ENCODE results near the gene ARHGEF12. TPM values are rescaled to one million over a fixed set of nuclear protein-coding genes. Genes with fewer than 3 reads are reported as not detected.

Gene ARHGEF12
- total RNA-seq, 1 donor: 134 TPM

DNA sequence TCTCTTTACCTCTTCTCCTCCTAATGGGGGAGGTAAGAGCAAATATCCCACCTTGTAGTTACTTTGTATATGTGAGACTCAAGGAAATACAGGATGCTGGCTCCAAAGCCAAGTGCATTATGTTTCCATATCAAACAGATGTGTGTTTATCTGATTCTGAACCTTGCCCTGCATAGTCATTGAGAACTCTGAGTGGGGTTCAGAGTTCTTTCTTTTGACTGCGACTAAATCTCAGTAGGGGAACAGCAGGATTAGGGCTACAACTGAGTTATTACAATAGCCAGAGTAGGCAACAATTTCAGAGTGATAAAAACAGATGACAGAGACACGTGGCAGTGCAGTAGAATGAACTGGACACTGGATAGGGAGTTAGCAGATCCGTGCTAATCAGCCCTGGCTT, 45.3 kb upstream of the ARHGEF12 start:
- H3K4me3 ChIP-seq (ENCODE audit: insufficient read depth, low read length): no peak overlapping the region
- no peaks in the 10 kb centered on the region for H3K9me3 ChIP-seq (ENCODE audit: low read depth, low read length)
- no peaks in the 10 kb centered on the region for H3K4me1 ChIP-seq (ENCODE audit: insufficient read depth, low read length)
- no peak overlapping the region for H3K27ac ChIP-seq (ENCODE audit: low read depth, low read length)
- H3K4me2 ChIP-seq (ENCODE audit: insufficient read depth, low read length): no peak overlapping the region
- DNase-seq (ENCODE audit: insufficient read length, low spot score, missing footprints): no peak
- no peaks in the 10 kb centered on the region for H4K20me1 ChIP-seq (ENCODE audit: insufficient read depth, low read length)
- H2AFZ ChIP-seq (ENCODE audit: low read length): no peak overlapping the region
- H3K79me2 ChIP-seq (ENCODE audit: insufficient read depth, low read length): no peaks in the 10 kb centered on the region
- H3K36me3 ChIP-seq (ENCODE audit: insufficient read depth, low read length): no peaks in the 10 kb centered on the region
- peaks cover 65% of the 10 kb centered on the region for H3K27me3 ChIP-seq (ENCODE audit: insufficient read depth, low read length)
- TF ChIP-seq, protein P1, sequence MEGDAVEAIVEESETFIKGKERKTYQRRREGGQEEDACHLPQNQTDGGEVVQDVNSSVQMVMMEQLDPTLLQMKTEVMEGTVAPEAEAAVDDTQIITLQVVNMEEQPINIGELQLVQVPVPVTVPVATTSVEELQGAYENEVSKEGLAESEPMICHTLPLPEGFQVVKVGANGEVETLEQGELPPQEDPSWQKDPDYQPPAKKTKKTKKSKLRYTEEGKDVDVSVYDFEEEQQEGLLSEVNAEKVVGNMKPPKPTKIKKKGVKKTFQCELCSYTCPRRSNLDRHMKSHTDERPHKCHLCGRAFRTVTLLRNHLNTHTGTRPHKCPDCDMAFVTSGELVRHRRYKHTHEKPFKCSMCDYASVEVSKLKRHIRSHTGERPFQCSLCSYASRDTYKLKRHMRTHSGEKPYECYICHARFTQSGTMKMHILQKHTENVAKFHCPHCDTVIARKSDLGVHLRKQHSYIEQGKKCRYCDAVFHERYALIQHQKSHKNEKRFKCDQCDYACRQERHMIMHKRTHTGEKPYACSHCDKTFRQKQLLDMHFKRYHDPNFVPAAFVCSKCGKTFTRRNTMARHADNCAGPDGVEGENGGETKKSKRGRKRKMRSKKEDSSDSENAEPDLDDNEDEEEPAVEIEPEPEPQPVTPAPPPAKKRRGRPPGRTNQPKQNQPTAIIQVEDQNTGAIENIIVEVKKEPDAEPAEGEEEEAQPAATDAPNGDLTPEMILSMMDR (IDR thresholded peaks at IDR 0.05; ENCODE audit: extremely low read depth, low read depth, low read length): no peak

DNA sequence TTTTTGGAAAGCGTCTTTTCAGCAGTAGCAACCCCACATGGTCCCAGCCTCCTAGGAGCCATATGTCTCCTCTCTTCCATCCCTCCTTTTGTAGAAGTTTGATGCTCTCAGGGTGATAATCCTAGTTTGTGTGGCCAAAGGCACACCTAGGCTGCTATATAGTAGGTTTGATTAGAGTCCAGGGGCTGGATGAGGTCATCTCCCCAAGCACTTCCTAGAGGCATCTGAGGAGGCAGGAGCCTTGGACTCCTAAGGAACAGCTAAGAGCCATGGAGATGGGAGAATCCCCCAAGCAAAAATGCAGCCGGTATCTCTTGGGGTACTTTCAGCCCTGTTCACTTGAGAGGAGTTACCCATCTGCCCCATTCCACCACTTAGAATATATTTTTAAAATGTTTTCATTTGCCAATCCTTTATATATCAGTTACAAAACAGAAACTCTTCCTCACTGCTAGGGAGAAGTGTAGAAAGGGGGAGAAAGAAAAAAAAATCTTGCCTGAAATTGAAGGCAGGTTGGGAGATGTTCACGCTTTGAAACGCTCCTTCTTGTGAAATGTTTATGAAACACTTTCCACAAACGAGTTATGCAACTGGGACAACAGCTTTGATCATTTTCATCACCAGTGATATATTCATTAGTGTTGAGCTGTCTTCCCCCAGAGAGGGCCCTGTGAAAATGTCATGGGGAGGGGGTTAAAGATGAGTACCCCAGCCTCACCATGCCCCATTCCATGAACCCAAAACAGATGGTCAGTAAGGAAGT, 43.0 kb upstream of the ARHGEF12 start:
- Histone ChIP-seq H3K27ac (ENCODE audit: low read depth, low read length) (no peak overlapping the region), H3K27me3 (ENCODE audit: insufficient read depth, low read length) (peaks cover 75% of the 10 kb centered on the region), H3K36me3 (ENCODE audit: insufficient read depth, low read length) (no peaks in the 10 kb centered on the region), H3K4me3 (ENCODE audit: insufficient read depth, low read length) (no peak overlapping the region), H4K20me1 (ENCODE audit: insufficient read depth, low read length) (no peaks in the 10 kb centered on the region), H3K4me1 (ENCODE audit: insufficient read depth, low read length) (no peaks in the 10 kb centered on the region), H3K9me3 (ENCODE audit: low read depth, low read length) (no peaks in the 10 kb centered on the region), H3K79me2 (ENCODE audit: insufficient read depth, low read length) (no peaks in the 10 kb centered on the region), H3K4me2 (ENCODE audit: insufficient read depth, low read length) (no peak overlapping the region), H2AFZ (ENCODE audit: low read length) (no peak overlapping the region)
- TF ChIP-seq, protein P1 (IDR thresholded peaks at IDR 0.05; ENCODE audit: extremely low read depth, low read depth, low read length): no peak
- DNase-seq (ENCODE audit: insufficient read length, low spot score, missing footprints): no peak

DNA sequence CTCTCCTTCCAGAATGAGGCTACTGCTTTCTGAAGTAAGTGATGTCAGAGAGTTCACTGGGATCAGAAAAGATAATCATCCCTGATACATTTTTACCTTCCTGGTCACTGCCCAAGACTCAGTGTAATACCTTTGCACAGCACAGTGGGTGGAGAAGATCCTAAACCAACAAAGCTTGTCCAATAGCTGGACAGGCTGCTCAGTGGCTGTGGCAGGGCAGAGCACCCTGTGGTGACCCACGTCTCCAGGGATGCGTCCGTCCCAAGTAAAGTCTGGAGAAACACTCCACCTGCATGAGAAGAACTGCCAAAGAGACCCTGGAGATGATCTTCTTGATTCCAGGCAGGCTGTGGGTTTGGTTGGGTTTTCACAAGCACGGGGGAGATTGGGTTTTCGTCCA, 42.1 kb upstream of the ARHGEF12 start:
- no peak overlapping the region for H3K4me2 ChIP-seq (ENCODE audit: insufficient read depth, low read length)
- H2AFZ ChIP-seq (ENCODE audit: low read length): no peak overlapping the region
- H4K20me1 ChIP-seq (ENCODE audit: insufficient read depth, low read length): no peaks in the 10 kb centered on the region
- H3K27me3 ChIP-seq (ENCODE audit: insufficient read depth, low read length): peaks cover 78% of the 10 kb centered on the region
- no peaks in the 10 kb centered on the region for H3K36me3 ChIP-seq (ENCODE audit: insufficient read depth, low read length)
- no peak for DNase-seq (ENCODE audit: insufficient read length, low spot score, missing footprints)
- no peaks in the 10 kb centered on the region for H3K4me1 ChIP-seq (ENCODE audit: insufficient read depth, low read length)
- no peaks in the 10 kb centered on the region for H3K9me3 ChIP-seq (ENCODE audit: low read depth, low read length)
- TF ChIP-seq, protein P1 (IDR thresholded peaks at IDR 0.05; ENCODE audit: extremely low read depth, low read depth, low read length): no peak
- no peak overlapping the region for H3K27ac ChIP-seq (ENCODE audit: low read depth, low read length)
- H3K79me2 ChIP-seq (ENCODE audit: insufficient read depth, low read length): no peaks in the 10 kb centered on the region
- H3K4me3 ChIP-seq (ENCODE audit: insufficient read depth, low read length): no peak overlapping the region

DNA sequence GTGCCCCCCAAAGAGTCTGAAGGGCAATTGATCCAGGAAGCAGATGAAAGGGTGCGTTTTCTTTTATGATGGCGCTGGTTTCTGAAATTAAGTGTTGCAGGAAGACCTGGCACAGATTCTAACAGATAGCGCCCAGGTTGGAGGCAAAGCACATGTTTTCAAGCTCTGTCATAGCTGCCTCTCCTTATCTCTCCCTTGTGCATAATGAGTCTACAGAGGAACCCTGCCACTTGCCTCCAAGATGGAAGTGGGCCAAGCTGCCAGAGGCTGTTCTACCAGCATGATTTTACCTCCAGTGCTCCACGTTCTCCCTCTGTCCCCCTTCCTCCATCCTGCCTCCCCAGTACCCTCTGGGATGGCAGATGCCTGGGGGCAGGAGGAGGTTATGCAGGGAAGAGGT, 41.1 kb upstream of the ARHGEF12 start:
- no peak overlapping the region for H2AFZ ChIP-seq (ENCODE audit: low read length)
- no peaks in the 10 kb centered on the region for H4K20me1 ChIP-seq (ENCODE audit: insufficient read depth, low read length)
- no peak for DNase-seq (ENCODE audit: insufficient read length, low spot score, missing footprints)
- H3K4me1 ChIP-seq (ENCODE audit: insufficient read depth, low read length): no peaks in the 10 kb centered on the region
- no peaks in the 10 kb centered on the region for H3K36me3 ChIP-seq (ENCODE audit: insufficient read depth, low read length)
- no peak overlapping the region for H3K4me3 ChIP-seq (ENCODE audit: insufficient read depth, low read length)
- no peak overlapping the region for H3K27ac ChIP-seq (ENCODE audit: low read depth, low read length)
- no peak overlapping the region for H3K4me2 ChIP-seq (ENCODE audit: insufficient read depth, low read length)
- H3K79me2 ChIP-seq (ENCODE audit: insufficient read depth, low read length): no peaks in the 10 kb centered on the region
- no peaks in the 10 kb centered on the region for H3K9me3 ChIP-seq (ENCODE audit: low read depth, low read length)
- TF ChIP-seq, protein P1 (IDR thresholded peaks at IDR 0.05; ENCODE audit: extremely low read depth, low read depth, low read length): no peak
- peaks cover 78% of the 10 kb centered on the region for H3K27me3 ChIP-seq (ENCODE audit: insufficient read depth, low read length)
